DOHH2 (cell line): ENCODE data around the gene TRIM67.

ENCODE experiments used
- EZH2phosphoT487 ChIP-seq: fragments of 200-600 bp; sonication (generic); IDR thresholded peaks from 2 replicates; pipeline ENCODE4 v1.6.1; 2017; ENCODE audit warnings: borderline replicate concordance, mild to moderate bottlenecking, antibody characterized with exemption, low read length, moderate library complexity, mixed read lengths
- TF ChIP-seq, protein P1 (sequence below): fragments of 200-600 bp; sonication (generic); IDR thresholded peaks from one replicate; pipeline ENCODE4 v1.5.1; 2014; ENCODE audit warnings: antibody characterized with exemption, mild to moderate bottlenecking, low read depth, low read length; ENCODE audit not compliant: poor library complexity, severe bottlenecking

DNA sequence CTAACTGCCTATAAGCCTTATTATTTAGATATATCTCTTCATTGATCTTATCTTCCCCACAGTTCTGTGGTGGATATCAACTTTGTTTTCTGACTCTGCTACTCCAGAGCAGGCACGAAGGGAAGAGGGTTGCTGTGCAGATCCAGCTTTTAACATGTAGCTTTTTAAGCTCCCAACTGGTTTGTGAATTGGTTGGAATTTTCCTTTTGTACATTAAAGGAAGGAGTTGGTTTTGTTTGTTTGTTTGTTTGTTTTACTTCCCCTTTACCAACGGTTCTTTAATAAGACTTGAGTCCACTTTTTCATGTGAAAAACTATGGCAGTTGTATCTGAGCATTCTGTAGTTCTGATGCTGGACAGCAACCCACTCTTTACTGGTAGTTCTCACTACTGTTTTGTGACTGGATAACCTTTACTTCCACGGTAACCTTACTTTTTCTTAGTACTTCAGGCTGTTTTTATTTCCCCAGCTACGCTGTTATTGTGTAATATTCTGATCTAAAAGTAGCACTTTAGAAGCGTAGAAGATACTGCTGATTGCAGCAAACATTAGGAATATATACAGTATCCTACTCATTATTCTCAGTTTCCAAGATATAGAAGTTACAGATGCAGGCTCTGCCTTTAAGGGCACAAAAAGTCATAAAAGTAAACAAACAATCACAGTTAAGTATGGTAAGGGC lies 80.8 kb downstream of the TRIM67 start:
- TF ChIP-seq, protein P1, sequence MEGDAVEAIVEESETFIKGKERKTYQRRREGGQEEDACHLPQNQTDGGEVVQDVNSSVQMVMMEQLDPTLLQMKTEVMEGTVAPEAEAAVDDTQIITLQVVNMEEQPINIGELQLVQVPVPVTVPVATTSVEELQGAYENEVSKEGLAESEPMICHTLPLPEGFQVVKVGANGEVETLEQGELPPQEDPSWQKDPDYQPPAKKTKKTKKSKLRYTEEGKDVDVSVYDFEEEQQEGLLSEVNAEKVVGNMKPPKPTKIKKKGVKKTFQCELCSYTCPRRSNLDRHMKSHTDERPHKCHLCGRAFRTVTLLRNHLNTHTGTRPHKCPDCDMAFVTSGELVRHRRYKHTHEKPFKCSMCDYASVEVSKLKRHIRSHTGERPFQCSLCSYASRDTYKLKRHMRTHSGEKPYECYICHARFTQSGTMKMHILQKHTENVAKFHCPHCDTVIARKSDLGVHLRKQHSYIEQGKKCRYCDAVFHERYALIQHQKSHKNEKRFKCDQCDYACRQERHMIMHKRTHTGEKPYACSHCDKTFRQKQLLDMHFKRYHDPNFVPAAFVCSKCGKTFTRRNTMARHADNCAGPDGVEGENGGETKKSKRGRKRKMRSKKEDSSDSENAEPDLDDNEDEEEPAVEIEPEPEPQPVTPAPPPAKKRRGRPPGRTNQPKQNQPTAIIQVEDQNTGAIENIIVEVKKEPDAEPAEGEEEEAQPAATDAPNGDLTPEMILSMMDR: no peak
- TF ChIP-seq EZH2phosphoT487: no peak
